BE2C (cell line): ENCODE results near the gene PGLYRP4.

Experiments
- DNase-seq: peaks from one replicate; pipeline ENCODE4 v3.0.0-alpha.2; 2020
- H3K27me3 ChIP-seq: fragments of 250-450 bp; sonication (Bioruptor Pico); 2 replicates; pipeline ENCODE4 v1.5.1; 2020; ENCODE audit warnings: mild to moderate bottlenecking
- H3K36me3 ChIP-seq: fragments of 250-450 bp; sonication (Bioruptor Pico); 2 replicates; pipeline ENCODE4 v1.5.1; 2020; ENCODE audit warnings: mild to moderate bottlenecking
- H3K4me1 ChIP-seq: fragments of 250-450 bp; sonication (Bioruptor Pico); 2 replicates; pipeline ENCODE4 v1.5.1; 2020
- H3K4me3 ChIP-seq: 2 replicates; pipeline ENCODE4 v1.5.1; 2011; ENCODE audit warnings: low read depth, low read length
- H3K9me3 ChIP-seq: fragments of 250-450 bp; sonication (Bioruptor Pico); 2 replicates; pipeline ENCODE4 v1.5.1; 2020
- TF ChIP-seq, protein P1 (sequence below): IDR thresholded peaks from 2 replicates; pipeline ENCODE4 v1.5.1; 2012; ENCODE audit warnings: mild to moderate bottlenecking, low read depth, low read length

PGLYRP4 gene

DNA sequence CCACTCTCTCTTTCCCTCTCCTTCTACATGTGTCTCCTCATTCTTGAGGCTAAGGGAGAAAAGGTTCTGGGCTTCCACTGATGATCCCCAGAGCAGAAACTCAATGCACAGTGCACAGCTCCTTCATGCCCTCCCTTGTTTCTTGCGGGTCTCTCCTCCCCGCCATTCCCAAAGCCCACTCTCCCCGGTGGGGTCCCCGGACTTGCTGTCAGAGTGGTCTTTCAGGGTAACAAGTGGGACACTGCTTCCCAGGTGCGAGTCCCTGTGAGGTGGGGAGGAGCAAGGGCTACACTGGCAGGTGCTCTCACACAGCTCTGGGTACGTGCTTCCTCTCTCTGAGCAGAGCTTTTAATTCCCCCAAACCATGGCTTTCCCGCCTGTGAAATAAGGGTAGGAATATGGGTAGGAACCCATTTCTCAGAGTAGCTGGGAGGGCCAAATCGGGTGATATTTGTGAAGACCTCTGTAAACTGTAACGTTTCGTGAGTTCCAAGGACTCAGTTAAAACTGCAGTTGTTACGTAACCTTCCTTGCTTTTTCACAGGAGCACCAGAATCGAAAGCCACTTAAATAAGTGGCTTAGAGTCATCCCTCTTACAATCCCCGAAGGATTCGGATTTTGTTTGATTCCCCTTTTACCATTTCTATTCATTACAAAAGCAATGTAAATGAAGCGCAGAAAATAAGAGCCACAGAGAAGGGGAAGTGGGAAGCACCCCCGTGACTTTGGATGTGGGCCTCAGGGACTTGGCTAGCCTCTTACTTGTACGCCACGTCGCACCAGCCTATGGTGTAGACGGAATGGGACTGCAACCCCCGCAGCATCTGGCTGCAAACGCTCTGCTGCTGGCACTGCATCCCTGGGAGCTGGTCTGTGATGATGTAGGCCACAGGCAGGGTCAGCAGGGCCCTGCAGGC lies 42.1 kb downstream of the PGLYRP4 start:
- Histone ChIP-seq H3K9me3 (no peaks in the 10 kb centered on the region), H3K36me3 (no peaks in the 10 kb centered on the region), H3K4me3 (no peak overlapping the region), H3K27me3 (peaks cover 10% of the 10 kb centered on the region), H3K4me1 (no peaks in the 10 kb centered on the region)
- TF ChIP-seq, protein P1, sequence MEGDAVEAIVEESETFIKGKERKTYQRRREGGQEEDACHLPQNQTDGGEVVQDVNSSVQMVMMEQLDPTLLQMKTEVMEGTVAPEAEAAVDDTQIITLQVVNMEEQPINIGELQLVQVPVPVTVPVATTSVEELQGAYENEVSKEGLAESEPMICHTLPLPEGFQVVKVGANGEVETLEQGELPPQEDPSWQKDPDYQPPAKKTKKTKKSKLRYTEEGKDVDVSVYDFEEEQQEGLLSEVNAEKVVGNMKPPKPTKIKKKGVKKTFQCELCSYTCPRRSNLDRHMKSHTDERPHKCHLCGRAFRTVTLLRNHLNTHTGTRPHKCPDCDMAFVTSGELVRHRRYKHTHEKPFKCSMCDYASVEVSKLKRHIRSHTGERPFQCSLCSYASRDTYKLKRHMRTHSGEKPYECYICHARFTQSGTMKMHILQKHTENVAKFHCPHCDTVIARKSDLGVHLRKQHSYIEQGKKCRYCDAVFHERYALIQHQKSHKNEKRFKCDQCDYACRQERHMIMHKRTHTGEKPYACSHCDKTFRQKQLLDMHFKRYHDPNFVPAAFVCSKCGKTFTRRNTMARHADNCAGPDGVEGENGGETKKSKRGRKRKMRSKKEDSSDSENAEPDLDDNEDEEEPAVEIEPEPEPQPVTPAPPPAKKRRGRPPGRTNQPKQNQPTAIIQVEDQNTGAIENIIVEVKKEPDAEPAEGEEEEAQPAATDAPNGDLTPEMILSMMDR: no peak
- DNase-seq: no peak

DNA sequence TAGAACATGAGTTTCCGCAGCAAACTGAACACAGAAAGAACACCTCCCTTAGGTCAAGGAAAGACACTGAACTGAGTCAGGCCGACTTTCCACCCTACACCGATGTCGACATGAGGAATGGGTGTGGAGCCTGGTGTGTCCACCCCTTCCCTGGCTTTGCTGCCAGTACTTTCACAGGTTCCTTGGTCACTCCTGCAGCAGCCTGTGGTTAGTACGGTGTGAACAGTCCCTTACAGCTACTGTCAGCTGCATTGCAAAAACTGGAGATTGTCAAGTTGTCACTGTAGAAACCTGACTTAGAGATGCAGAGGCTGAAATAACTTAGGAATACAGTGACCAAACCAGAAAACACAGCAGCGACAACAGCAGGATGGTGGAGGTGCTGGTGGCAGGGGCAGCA lies 43.0 kb downstream of the PGLYRP4 start:
- H3K4me1 ChIP-seq: no peaks in the 10 kb centered on the region
- DNase-seq: no peak
- TF ChIP-seq, protein P1: no peak
- no peaks in the 10 kb centered on the region for H3K36me3 ChIP-seq
- no peak overlapping the region for H3K4me3 ChIP-seq
- no peaks in the 10 kb centered on the region for H3K9me3 ChIP-seq
- H3K27me3 ChIP-seq: peaks cover 9% of the 10 kb centered on the region

DNA sequence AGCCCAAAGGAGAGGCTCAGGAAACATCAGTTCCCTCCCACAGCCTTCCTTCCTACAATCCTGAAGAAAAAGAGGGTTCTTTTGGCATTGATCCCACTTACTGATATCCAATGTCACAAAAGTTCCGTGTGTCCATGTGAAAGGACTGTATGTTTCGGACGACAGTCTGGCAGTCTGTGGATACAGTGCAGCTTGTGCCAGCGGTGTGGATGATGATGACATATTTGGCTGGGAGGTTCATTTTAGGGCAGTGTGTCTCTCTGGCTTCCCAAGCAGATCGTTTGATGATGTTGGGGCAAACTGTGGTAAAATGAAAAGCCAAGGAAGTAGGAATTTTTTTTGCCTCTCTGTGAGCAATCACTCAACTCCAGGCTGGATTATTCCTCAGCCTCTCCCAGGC lies 46.3 kb downstream of the PGLYRP4 start:
- Histone ChIP-seq H3K9me3 (no peaks in the 10 kb centered on the region), H3K4me1 (no peaks in the 10 kb centered on the region), H3K4me3 (no peak overlapping the region), H3K36me3 (no peaks in the 10 kb centered on the region), H3K27me3 (peaks cover 6% of the 10 kb centered on the region)
- no peak for DNase-seq
- TF ChIP-seq, protein P1: no peak

DNA sequence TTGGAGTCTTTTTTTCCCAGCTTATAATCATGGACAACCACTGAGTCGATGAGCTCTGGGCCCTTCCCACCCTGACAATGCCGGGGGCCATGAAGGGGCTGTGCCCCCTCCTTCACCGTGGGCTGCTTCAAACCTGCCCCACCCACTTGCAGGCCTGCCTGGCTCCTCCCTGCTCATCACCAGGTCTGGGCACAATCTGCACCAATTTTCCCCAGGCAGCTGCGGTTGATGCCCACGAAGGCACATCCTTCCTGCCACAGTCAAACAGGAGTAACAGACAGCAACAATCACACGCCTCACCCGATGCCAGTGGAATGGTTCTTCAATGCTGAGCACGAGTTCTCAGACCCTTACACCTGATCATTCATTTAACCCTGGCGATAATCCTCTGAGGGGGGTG lies 54.8 kb downstream of the PGLYRP4 start:
- Histone ChIP-seq H3K36me3 (no peaks in the 10 kb centered on the region), H3K27me3 (peaks cover 25% of the 10 kb centered on the region), H3K9me3 (no peaks in the 10 kb centered on the region), H3K4me1 (no peaks in the 10 kb centered on the region), H3K4me3 (no peak overlapping the region)
- TF ChIP-seq, protein P1: no peak
- no peak for DNase-seq

DNA sequence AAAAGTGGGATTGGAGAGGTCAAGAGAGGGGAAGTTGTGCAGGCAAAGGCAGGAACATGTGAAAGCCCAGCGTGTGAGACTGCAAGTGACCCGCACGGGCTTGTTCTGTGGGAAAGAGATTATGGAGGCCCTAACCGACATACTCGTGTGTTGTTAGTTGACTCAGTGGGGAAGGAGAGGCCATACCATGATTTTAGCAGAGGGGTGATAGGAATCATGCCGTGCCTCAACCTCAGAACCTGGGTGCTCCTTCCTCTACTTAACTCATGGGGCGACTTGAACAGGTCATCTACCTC lies 55.2 kb downstream of the PGLYRP4 start:
- no peaks in the 10 kb centered on the region for H3K9me3 ChIP-seq
- TF ChIP-seq, protein P1: no peak
- peaks cover 25% of the 10 kb centered on the region for H3K27me3 ChIP-seq
- DNase-seq: no peak
- H3K4me3 ChIP-seq: no peak overlapping the region
- no peaks in the 10 kb centered on the region for H3K4me1 ChIP-seq
- no peaks in the 10 kb centered on the region for H3K36me3 ChIP-seq

DNA sequence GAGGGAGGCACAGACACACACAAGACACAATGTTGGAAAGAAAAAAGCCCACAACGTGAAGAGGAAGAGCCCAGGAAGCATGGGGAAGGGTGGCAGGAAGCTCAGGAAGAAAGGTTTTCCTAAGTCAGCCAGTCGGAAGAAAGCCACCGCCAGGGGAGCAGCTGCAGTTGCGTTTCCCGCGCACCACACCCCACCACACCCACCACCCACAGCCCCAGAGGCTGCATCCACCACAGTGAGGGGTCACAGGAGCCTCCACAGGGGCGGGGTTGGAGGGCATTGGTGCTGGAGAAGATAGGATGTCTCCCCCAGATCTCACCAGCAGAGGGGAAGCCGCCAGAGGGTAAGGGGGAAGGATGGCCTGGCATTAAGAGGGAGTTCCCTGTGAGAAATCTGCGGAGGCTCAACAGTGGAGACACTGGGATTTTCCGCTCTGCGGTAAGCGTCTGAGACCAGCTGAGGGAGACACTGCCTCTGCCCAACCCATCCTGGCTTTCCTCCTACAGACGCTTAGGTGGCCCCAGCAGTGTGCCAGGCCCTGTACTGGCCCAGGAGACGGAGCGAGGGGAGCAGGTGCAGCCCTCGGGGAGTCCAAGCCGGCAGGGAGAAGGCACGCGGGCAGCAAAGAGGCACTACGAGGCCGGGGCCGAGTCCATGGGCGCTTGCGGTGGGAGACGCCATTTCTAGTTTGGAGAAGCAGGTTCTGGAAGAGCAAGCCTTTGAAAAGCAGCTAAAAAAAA lies 55.7 kb downstream of the PGLYRP4 start:
- Histone ChIP-seq H3K27me3 (peaks cover 25% of the 10 kb centered on the region), H3K4me1 (no peaks in the 10 kb centered on the region), H3K9me3 (no peaks in the 10 kb centered on the region), H3K36me3 (no peaks in the 10 kb centered on the region), H3K4me3 (no peak overlapping the region)
- no peak for DNase-seq
- TF ChIP-seq, protein P1: no peak
